ENCODE results near the gene CDHR3.

DNA sequence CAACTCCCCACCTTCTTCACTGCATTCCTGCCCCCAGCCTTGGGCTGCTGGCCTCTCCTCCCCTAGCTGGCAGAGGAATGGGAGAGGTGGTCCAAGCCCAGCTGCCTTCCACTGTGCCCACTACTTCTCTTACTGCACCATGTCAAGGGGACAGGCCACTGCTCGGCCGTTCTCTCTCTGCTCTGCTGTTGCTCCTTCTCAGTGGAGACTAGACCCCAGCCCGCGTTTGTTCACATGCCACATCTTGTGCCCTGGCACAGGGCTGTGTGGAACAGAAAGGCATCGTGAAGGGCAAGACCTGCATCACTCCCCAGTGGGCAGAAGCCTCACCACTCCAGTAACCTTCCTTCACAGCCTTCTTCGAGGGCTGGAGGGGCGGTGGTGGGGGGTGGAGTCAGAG is 711 bp upstream of the CDHR3 start:
- TF ChIP-seq, protein P1, sequence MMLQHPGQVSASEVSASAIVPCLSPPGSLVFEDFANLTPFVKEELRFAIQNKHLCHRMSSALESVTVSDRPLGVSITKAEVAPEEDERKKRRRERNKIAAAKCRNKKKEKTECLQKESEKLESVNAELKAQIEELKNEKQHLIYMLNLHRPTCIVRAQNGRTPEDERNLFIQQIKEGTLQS (IDR thresholded peaks at IDR 0.05): no peak
- TF ChIP-seq, protein P2, sequence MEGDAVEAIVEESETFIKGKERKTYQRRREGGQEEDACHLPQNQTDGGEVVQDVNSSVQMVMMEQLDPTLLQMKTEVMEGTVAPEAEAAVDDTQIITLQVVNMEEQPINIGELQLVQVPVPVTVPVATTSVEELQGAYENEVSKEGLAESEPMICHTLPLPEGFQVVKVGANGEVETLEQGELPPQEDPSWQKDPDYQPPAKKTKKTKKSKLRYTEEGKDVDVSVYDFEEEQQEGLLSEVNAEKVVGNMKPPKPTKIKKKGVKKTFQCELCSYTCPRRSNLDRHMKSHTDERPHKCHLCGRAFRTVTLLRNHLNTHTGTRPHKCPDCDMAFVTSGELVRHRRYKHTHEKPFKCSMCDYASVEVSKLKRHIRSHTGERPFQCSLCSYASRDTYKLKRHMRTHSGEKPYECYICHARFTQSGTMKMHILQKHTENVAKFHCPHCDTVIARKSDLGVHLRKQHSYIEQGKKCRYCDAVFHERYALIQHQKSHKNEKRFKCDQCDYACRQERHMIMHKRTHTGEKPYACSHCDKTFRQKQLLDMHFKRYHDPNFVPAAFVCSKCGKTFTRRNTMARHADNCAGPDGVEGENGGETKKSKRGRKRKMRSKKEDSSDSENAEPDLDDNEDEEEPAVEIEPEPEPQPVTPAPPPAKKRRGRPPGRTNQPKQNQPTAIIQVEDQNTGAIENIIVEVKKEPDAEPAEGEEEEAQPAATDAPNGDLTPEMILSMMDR (IDR thresholded peaks at IDR 0.05; ENCODE audit: low read depth, low read length, missing input control): no peak
- TF ChIP-seq EGR1 (IDR thresholded peaks at IDR 0.05; ENCODE audit: low read depth in 2 of 2): no peak

All from liver (tissue), 3 donors.